ENCODE data around the gene TGFB2.

DNA sequence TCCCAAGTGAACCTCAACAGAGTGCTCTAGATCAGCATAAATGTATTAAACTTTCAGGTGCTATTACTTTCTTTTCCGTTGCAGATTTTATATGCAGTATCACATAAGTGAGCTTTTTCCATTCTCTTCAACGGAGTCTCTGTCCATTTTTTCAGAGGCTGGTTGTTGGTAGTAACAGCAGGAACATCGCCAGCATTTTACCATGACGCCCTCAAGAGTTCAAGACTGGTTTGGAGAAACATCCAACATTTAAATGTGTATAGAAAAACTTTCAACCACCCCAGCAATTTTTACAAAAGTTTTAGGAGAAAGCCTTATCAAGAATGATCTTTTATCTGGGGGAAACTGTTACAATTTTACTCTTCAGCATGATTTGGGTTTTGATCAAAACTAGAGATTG lies 117.0 kb downstream of the TGFB2 start:
- TF ChIP-seq, protein P1, sequence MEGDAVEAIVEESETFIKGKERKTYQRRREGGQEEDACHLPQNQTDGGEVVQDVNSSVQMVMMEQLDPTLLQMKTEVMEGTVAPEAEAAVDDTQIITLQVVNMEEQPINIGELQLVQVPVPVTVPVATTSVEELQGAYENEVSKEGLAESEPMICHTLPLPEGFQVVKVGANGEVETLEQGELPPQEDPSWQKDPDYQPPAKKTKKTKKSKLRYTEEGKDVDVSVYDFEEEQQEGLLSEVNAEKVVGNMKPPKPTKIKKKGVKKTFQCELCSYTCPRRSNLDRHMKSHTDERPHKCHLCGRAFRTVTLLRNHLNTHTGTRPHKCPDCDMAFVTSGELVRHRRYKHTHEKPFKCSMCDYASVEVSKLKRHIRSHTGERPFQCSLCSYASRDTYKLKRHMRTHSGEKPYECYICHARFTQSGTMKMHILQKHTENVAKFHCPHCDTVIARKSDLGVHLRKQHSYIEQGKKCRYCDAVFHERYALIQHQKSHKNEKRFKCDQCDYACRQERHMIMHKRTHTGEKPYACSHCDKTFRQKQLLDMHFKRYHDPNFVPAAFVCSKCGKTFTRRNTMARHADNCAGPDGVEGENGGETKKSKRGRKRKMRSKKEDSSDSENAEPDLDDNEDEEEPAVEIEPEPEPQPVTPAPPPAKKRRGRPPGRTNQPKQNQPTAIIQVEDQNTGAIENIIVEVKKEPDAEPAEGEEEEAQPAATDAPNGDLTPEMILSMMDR (IDR thresholded peaks at IDR 0.05; ENCODE audit: borderline replicate concordance, extremely low read depth, low read length, poor library complexity, severe bottlenecking) = no peak
- no peak for TF ChIP-seq EZH2 (IDR thresholded peaks at IDR 0.05; ENCODE audit: borderline replicate concordance, low read depth, low read length, severe bottlenecking)

Data from DND-41 (cell line).